ENCODE measurements around the gene SPATA13. TPM values are rescaled to one million over a fixed set of nuclear protein-coding genes. Genes with fewer than 3 reads are reported as not detected.

The SPATA13 gene
- total RNA-seq, 2 donors from 2014 or later: 85.2 to 163 TPM

- TF ChIP-seq CTCF (IDR thresholded peaks at IDR 0.05) (no peak), POLR2A (IDR thresholded peaks at IDR 0.05) (no peak), POLR2AphosphoS5 (IDR thresholded peaks at IDR 0.05) (no peak)
- no peaks in the 10 kb centered on the region for H3K9me3 ChIP-seq
- H3K4me3 ChIP-seq: no peak overlapping the region
- H3K27ac ChIP-seq: no peak overlapping the region
- no peaks in the 10 kb centered on the region for H3K36me3 ChIP-seq
- intact Hi-C loops (cut with DNase I): no loop called here
- no peak for DNase-seq (ENCODE audit: low spot score)
- no peaks in the 10 kb centered on the region for H3K27me3 ChIP-seq (replicated peaks; ENCODE audit: insufficient read depth)
- WGBS: 83% methylated on average over 10 of the region's 10 CpGs
- no peaks in the 10 kb centered on the region for H3K4me1 ChIP-seq (replicated peaks)
Measured at GRCh38 chr13:24254146-24254841, 93.8 kb downstream of the SPATA13 start.

- no peak for DNase-seq (ENCODE audit: low spot score)
- WGBS: 76% methylated on average over 1 of the region's 1 CpG
- H3K9me3 ChIP-seq: no peaks in the 10 kb centered on the region
- no peaks in the 10 kb centered on the region for H3K36me3 ChIP-seq
- no peaks in the 10 kb centered on the region for H3K27me3 ChIP-seq (replicated peaks; ENCODE audit: insufficient read depth)
- TF ChIP-seq POLR2A (IDR thresholded peaks at IDR 0.05) (no peak), CTCF (IDR thresholded peaks at IDR 0.05) (no peak), POLR2AphosphoS5 (IDR thresholded peaks at IDR 0.05) (no peak)
- H3K4me3 ChIP-seq: no peak overlapping the region
- no peaks in the 10 kb centered on the region for H3K4me1 ChIP-seq (replicated peaks)
- H3K27ac ChIP-seq: no peak overlapping the region
- intact Hi-C loops (cut with DNase I): no loop called here
Measured at GRCh38 chr13:24257497-24257896, 97.0 kb downstream of the SPATA13 start.

GRCh38 chr13:24261566-24261965, 101.0 kb downstream of the SPATA13 start:
- Histone ChIP-seq H3K27ac (no peak overlapping the region), H3K36me3 (no peaks in the 10 kb centered on the region), H3K4me3 (no peak overlapping the region), H3K27me3 (replicated peaks; ENCODE audit: insufficient read depth) (no peaks in the 10 kb centered on the region), H3K9me3 (no peaks in the 10 kb centered on the region), H3K4me1 (replicated peaks) (no peaks in the 10 kb centered on the region)
- intact Hi-C loops (cut with DNase I): no loop called here
- WGBS: 56% methylated on average over 3 of the region's 3 CpGs
- no peak for DNase-seq (ENCODE audit: low spot score)
- TF ChIP-seq POLR2A (IDR thresholded peaks at IDR 0.05) (no peak), POLR2AphosphoS5 (IDR thresholded peaks at IDR 0.05) (no peak), CTCF (IDR thresholded peaks at IDR 0.05) (no peak)

- TF ChIP-seq POLR2A (IDR thresholded peaks at IDR 0.05): no peak
- TF ChIP-seq POLR2AphosphoS5 (IDR thresholded peaks at IDR 0.05): no peak
- no peaks in the 10 kb centered on the region for H3K36me3 ChIP-seq
- H3K9me3 ChIP-seq: no peaks in the 10 kb centered on the region
- no peaks in the 10 kb centered on the region for H3K27me3 ChIP-seq (replicated peaks; ENCODE audit: insufficient read depth)
- 43% methylated on average over 4 of the region's 4 CpGs for WGBS
- no peak overlapping the region for H3K27ac ChIP-seq
- DNase-seq (ENCODE audit: low spot score): no peak
- H3K4me3 ChIP-seq: no peak overlapping the region
- no peaks in the 10 kb centered on the region for H3K4me1 ChIP-seq (replicated peaks)
- intact Hi-C loops (cut with DNase I): no loop called here
Measured at GRCh38 chr13:24263632-24264031, 103.1 kb downstream of the SPATA13 start.

- no peak for DNase-seq (ENCODE audit: low spot score)
- Histone ChIP-seq H3K4me1 (replicated peaks) (no peaks in the 10 kb centered on the region), H3K27me3 (replicated peaks; ENCODE audit: insufficient read depth) (no peaks in the 10 kb centered on the region), H3K4me3 (no peak overlapping the region), H3K9me3 (no peaks in the 10 kb centered on the region), H3K36me3 (no peaks in the 10 kb centered on the region), H3K27ac (no peak overlapping the region)
- intact Hi-C loops (cut with DNase I): no loop called here
- WGBS: 67% methylated on average over 8 of the region's 8 CpGs
- TF ChIP-seq POLR2AphosphoS5 (IDR thresholded peaks at IDR 0.05) (no peak), CTCF (IDR thresholded peaks at IDR 0.05) (no peak), POLR2A (IDR thresholded peaks at IDR 0.05) (no peak)
Measured at GRCh38 chr13:24264976-24265375, 104.5 kb downstream of the SPATA13 start.
